Measurements from ENCODE around the gene CSF2.

Gene CSF2

GRCh38 chr5:132073231-132074013, at the start of gene CSF2:
CSF2 (plus strand) TSS chr5:132073789; CDS start chr5:132073824, 35 bp downstream.
- Mint-ChIP-seq H3K9me3 (no peaks in the 10 kb centered on the region), H3K36me3 (peaks cover 19 to 39% of the 10 kb centered on the region in 2 donors), H3K27ac (peak within 1 kb of the TSS; percentile 89), H3K4me1 (peaks cover 57 to 97% of the 10 kb centered on the region in 2 donors), H3K4me3 (peak within 1 kb of the TSS; percentile 87 to 88), H3K27me3 (no peaks in the 10 kb centered on the region)
- ATAC-seq (replicated peaks) (peak; percentile 54 to 58), DNase-seq (no peak)

DNA sequence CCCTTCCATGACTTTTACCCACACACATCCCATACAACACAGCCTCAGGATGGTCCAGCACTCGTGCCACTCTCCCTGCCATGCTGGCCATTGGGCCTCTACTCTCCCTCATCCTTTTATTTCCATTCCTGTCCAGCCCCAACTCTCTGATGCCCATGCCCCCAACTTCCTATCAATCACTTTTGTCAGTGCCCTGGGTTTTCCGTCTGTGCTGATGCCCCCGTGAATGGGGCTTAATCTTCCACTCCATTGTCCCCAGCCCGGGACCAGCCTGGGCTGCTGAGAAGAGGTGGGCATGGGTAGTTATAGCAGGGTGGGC, 49.5 kb upstream of the CSF2 start:
- H3K9me3 Mint-ChIP-seq, result no peaks in the 10 kb centered on the region
- H3K27me3 Mint-ChIP-seq, result peaks cover 19 to 20% of the 10 kb centered on the region in 2 donors
- ATAC-seq (replicated peaks), result no peak
- peaks cover 18 to 24% of the 10 kb centered on the region in 2 donors for H3K4me1 Mint-ChIP-seq
- DNase-seq, result no peak
- no peak overlapping the region for H3K27ac Mint-ChIP-seq
- H3K36me3 Mint-ChIP-seq, result no peaks in the 10 kb centered on the region
- no peak overlapping the region for H3K4me3 Mint-ChIP-seq

DNA sequence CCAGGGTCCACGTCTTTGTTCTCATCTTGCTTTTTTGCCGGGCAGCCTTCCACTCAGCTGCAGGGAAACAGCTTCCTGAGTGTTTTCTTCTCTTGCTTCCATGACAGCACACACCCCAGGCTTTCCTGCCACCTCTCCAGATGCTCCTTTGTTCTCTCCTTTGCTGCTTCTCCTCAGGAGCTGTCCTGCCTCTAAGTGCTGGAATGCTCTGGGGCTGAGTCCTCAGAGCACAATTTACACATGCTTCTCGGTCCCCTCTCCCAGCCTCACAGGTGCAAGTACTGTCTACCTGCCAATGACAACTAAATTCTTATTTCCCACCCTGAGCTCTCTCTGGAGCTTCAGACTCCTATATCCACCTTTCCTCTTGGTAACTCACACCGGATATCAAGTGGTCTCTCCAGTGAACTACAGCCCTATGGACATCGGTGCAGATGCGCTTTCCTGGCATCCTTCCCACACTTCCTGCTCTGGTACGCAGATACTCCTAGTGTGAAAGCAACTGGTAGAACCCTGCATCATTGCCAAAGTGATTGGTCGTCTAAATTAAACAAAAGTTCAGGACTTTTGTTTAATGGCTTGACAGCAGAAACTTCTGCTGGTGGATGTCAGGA, 48.7 kb upstream of the CSF2 start:
- Mint-ChIP-seq H3K4me1 (peaks cover 17 to 22% of the 10 kb centered on the region in 2 donors), H3K9me3 (peaks cover 0 to under 1% of the 10 kb centered on the region in 2 donors), H3K4me3 (no peak overlapping the region), H3K27ac (no peak overlapping the region), H3K27me3 (peaks cover 26% of the 10 kb centered on the region in 2 donors), H3K36me3 (no peaks in the 10 kb centered on the region)
- DNase-seq, result no peak
- no peak for ATAC-seq (replicated peaks)

- DNase-seq (no peak), ATAC-seq (replicated peaks) (no peak)
- H3K4me1 Mint-ChIP-seq, result peaks cover 12 to 16% of the 10 kb centered on the region in 2 donors
- peaks cover 0 to 2% of the 10 kb centered on the region in 2 donors for H3K9me3 Mint-ChIP-seq
- no peak overlapping the region for H3K27ac Mint-ChIP-seq
- H3K4me3 Mint-ChIP-seq, result no peak overlapping the region
- peaks cover 31% of the 10 kb centered on the region in 2 donors for H3K27me3 Mint-ChIP-seq
- H3K36me3 Mint-ChIP-seq, result no peaks in the 10 kb centered on the region
These were observed 48.1 kb upstream of the CSF2 start for GRCh38 chr5:132025403-132025971.

DNA sequence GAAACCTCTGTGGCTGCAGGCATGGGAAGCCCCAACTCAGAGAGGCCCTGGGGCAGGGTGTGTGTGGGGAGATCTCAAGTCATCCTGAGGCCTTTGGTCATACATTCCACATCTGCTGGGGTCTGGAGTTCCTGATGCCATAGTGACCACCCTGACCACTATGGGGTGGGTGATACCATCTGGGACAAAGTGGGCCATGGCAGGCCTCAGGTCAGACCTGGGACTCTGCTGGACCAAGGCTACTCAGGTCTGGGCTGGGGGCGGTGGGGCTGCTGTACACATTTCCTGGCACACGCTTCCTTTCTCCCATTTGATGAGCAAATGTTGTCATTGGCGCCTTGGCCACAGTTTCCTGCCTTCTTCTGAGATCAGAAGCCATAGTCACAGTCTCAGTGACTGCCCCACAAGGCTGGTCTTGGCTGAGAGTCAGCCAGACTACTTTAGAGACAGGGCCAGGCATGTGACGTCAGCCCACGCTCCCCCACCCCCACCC, 47.0 kb upstream of the CSF2 start:
- Mint-ChIP-seq H3K4me3 (no peak overlapping the region), H3K27ac (no peak overlapping the region), H3K27me3 (peaks cover 26% of the 10 kb centered on the region in 2 donors), H3K9me3 (peaks cover 0 to 2% of the 10 kb centered on the region in 2 donors), H3K36me3 (no peaks in the 10 kb centered on the region), H3K4me1 (peaks cover 7 to 11% of the 10 kb centered on the region in 2 donors)
- DNase-seq, result no peak
- ATAC-seq (replicated peaks), result no peak

DNA sequence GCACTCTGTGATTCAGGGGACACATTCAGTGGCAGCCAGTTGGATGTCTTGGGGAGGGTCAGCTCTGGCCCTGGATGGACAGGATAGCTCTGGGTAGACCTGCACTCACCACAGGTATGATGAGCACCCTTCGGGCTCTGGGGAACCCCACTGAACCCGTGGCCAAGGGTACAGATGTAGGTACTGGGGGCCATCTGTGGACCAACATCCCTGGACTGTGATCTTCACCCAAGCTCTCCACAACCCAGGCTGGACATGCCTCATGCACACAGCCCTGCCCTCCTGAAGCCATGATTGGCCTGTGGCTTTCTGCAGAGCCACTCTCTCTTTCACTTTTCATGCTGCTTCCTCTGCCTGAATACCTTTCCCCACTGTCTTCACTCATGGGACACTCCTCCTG, 46.6 kb upstream of the CSF2 start:
- H3K36me3 Mint-ChIP-seq, result no peaks in the 10 kb centered on the region
- H3K4me1 Mint-ChIP-seq, result peaks cover 7 to 11% of the 10 kb centered on the region in 2 donors
- H3K27me3 Mint-ChIP-seq, result peaks cover 26 to 30% of the 10 kb centered on the region in 2 donors
- no peak overlapping the region for H3K4me3 Mint-ChIP-seq
- DNase-seq (no peak), ATAC-seq (replicated peaks) (peak; percentile 27 to 33)
- no peak overlapping the region for H3K27ac Mint-ChIP-seq
- H3K9me3 Mint-ChIP-seq, result peaks cover 0 to 2% of the 10 kb centered on the region in 2 donors

DNA sequence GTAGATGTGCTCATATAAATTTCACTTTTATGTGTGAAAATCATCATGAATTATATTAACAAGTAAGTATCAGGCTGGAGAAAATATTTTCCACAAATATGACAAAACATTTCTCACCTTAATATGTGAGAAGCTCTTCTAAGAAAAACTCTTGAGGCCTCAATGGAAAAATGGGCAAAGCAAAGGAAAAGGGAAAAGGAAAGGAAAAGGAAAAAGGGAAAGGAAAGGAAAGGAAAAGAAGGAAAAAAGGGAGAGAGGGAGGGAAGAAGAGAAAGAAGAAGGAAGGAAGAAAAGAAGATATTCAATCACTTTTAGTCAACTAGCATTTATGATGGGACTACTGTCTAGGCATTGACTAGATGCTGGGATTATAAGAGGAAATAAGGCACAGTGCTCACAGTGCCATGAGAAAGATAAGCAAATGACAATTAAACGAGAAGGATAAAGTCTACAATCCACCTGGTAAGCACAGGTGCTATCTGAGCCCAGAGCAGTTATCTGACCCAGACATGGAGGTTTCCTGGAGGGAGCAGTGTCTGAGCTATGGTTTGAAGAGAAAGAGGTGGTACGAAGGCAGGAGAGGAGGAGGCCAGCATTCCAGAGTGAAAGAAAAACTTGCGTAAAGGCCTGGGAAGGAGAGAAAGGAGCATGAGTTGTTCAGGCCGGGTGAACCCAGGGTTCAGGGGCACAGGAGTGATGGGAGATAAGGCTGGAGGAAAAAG, 43.8 kb upstream of the CSF2 start:
- Mint-ChIP-seq H3K27ac (no peak overlapping the region), H3K4me1 (peaks cover 0 to 2% of the 10 kb centered on the region in 2 donors), H3K4me3 (no peak overlapping the region), H3K27me3 (peaks cover 31 to 37% of the 10 kb centered on the region in 2 donors), H3K9me3 (peaks cover 11 to 13% of the 10 kb centered on the region in 2 donors), H3K36me3 (peaks cover 0 to 4% of the 10 kb centered on the region in 2 donors)
- no peak for ATAC-seq (replicated peaks)
- DNase-seq, result no peak

DNA sequence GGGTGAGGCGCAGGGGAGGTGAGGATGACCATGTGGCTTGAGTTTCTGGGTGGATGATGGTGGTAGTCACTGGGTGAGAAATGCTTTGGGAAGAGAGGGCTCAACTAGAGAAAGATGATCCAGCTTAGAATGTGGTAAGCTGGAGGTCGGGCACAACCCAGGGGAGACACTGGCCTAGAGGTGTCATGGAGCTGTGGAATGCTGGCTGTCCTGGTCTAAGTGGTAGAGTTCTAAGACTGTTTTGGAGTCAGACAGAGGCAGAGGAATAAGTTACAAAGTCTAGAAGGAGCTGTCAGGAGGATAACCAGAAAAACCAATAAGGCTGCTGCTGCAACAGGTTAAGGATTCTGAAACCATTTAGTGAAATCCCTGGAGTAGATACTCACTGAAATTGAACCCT, 43.0 kb upstream of the CSF2 start:
- H3K27ac Mint-ChIP-seq, result no peak overlapping the region

DNA sequence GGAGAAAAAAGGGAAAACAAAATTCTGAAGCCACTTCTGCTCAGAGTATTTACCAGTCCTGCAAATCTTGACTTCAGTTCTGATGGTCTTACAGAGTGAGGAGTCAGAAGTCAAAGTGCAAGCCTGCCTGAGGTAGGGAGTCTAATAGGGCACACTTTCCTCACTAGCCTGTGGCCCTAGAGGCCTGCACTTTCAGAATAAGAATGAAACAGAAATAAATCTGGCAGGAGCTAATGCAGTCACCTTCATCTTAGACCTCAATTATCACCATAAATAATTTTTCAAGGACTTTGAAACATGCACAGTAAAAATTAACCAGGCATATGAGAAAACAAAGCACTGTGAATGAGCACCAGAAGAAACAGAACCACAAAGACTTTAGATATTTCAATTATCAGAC, 41.4 kb upstream of the CSF2 start:
- no peak for ATAC-seq (replicated peaks)
- H3K9me3 Mint-ChIP-seq, result peaks cover 11 to 13% of the 10 kb centered on the region in 2 donors
- DNase-seq, result no peak
- peaks cover 31 to 37% of the 10 kb centered on the region in 2 donors for H3K27me3 Mint-ChIP-seq
- H3K4me1 Mint-ChIP-seq, result peaks cover under 1 to 2% of the 10 kb centered on the region in 2 donors
- no peak overlapping the region for H3K4me3 Mint-ChIP-seq
- H3K27ac Mint-ChIP-seq, result no peak overlapping the region
- H3K36me3 Mint-ChIP-seq, result peaks cover 0 to 4% of the 10 kb centered on the region in 2 donors

More for the DNA sequence above, 43.0 kb upstream of the CSF2 start:
- H3K27me3 Mint-ChIP-seq, result peaks cover 31 to 37% of the 10 kb centered on the region in 2 donors
- ATAC-seq (replicated peaks) (no peak), DNase-seq (no peak)
- peaks cover 11 to 13% of the 10 kb centered on the region in 2 donors for H3K9me3 Mint-ChIP-seq
- H3K4me1 Mint-ChIP-seq, result peaks cover 0 to 2% of the 10 kb centered on the region in 2 donors
- peaks cover 0 to 4% of the 10 kb centered on the region in 2 donors for H3K36me3 Mint-ChIP-seq
- no peak overlapping the region for H3K4me3 Mint-ChIP-seq

GRCh38 chr5:132033122-132033521, 40.5 kb upstream of the CSF2 start:
- Mint-ChIP-seq H3K9me3 (peaks cover 12 to 13% of the 10 kb centered on the region in 2 donors), H3K36me3 (peaks cover 0 to 4% of the 10 kb centered on the region in 2 donors), H3K4me3 (no peak overlapping the region), H3K27ac (no peak overlapping the region), H3K27me3 (peaks cover 28 to 37% of the 10 kb centered on the region in 2 donors), H3K4me1 (peaks cover 2 to 7% of the 10 kb centered on the region in 2 donors)
- ATAC-seq (replicated peaks) (no peak), DNase-seq (no peak)

- Mint-ChIP-seq H3K27me3 (peaks cover 38 to 40% of the 10 kb centered on the region in 2 donors), H3K4me3 (no peak overlapping the region), H3K4me1 (peaks cover 2 to 7% of the 10 kb centered on the region in 2 donors), H3K27ac (no peak overlapping the region), H3K36me3 (peaks cover 0 to 7% of the 10 kb centered on the region in 2 donors), H3K9me3 (peaks cover 13 to 17% of the 10 kb centered on the region in 2 donors)
- ATAC-seq (replicated peaks) (no peak), DNase-seq (no peak)
These were observed 36.2 kb upstream of the CSF2 start for GRCh38 chr5:132037353-132037752.

GRCh38 chr5:132044207-132044606, 29.4 kb upstream of the CSF2 start:
- H3K4me1 Mint-ChIP-seq, result no peaks in the 10 kb centered on the region
- DNase-seq, result no peak
- peaks cover 0 to 1% of the 10 kb centered on the region in 2 donors for H3K9me3 Mint-ChIP-seq
- H3K36me3 Mint-ChIP-seq, result peaks cover 0 to 3% of the 10 kb centered on the region in 2 donors
- ATAC-seq (replicated peaks), result no peak
- H3K4me3 Mint-ChIP-seq, result no peak overlapping the region
- no peak overlapping the region for H3K27ac Mint-ChIP-seq
- H3K27me3 Mint-ChIP-seq, result peaks cover 29 to 39% of the 10 kb centered on the region in 2 donors

- ATAC-seq (replicated peaks), result no peak
These were observed 26.7 kb upstream of the CSF2 start for GRCh38 chr5:132046880-132047299.

GRCh38 chr5:132049093-132049492, 24.5 kb upstream of the CSF2 start:
- H3K36me3 Mint-ChIP-seq, result no peaks in the 10 kb centered on the region

More at GRCh38 chr5:132046880-132047299, 26.7 kb upstream of the CSF2 start:
- H3K27me3 Mint-ChIP-seq, result peaks cover 13 to 27% of the 10 kb centered on the region in 2 donors
- no peak overlapping the region for H3K27ac Mint-ChIP-seq
- H3K4me1 Mint-ChIP-seq, result no peaks in the 10 kb centered on the region
- no peaks in the 10 kb centered on the region for H3K36me3 Mint-ChIP-seq
- H3K4me3 Mint-ChIP-seq, result no peak overlapping the region
- no peak for DNase-seq
- peaks cover 0 to 1% of the 10 kb centered on the region in 2 donors for H3K9me3 Mint-ChIP-seq

More at GRCh38 chr5:132049093-132049492, 24.5 kb upstream of the CSF2 start:
- H3K4me3 Mint-ChIP-seq, result no peak overlapping the region
- no peaks in the 10 kb centered on the region for H3K9me3 Mint-ChIP-seq
- no peak for DNase-seq
- ATAC-seq (replicated peaks), result no peak
- no peaks in the 10 kb centered on the region for H3K4me1 Mint-ChIP-seq
- peaks cover 4 to 9% of the 10 kb centered on the region in 2 donors for H3K27me3 Mint-ChIP-seq
- no peak overlapping the region for H3K27ac Mint-ChIP-seq
